GM21360 (cell line): ENCODE measurements around the gene LAMTOR4.
A peak's percentile ranks its signal among the peaks of the same experiment; 100 is the strongest.
"Not testable (repeated sequence)": the region's sequence is repeated elsewhere in the genome, so short reads cannot be mapped to it uniquely, and the experiment has no call there.

Experiments
- ATAC-seq: cut with Tn5 transposase; IDR thresholded peaks from one replicate; pipeline ENCODE4 v1.9.1; 2021; ENCODE audit warnings: mild to moderate bottlenecking, moderate library complexity; ENCODE audit not compliant: unreplicated experiment

Gene LAMTOR4

GRCh38 chr7:100122067-100122466 is 26.7 kb upstream of the LAMTOR4 start:
- no peak for ATAC-seq

GRCh38 chr7:100122568-100122967 is 26.1 kb upstream of the LAMTOR4 start:
- no peak for ATAC-seq

DNA sequence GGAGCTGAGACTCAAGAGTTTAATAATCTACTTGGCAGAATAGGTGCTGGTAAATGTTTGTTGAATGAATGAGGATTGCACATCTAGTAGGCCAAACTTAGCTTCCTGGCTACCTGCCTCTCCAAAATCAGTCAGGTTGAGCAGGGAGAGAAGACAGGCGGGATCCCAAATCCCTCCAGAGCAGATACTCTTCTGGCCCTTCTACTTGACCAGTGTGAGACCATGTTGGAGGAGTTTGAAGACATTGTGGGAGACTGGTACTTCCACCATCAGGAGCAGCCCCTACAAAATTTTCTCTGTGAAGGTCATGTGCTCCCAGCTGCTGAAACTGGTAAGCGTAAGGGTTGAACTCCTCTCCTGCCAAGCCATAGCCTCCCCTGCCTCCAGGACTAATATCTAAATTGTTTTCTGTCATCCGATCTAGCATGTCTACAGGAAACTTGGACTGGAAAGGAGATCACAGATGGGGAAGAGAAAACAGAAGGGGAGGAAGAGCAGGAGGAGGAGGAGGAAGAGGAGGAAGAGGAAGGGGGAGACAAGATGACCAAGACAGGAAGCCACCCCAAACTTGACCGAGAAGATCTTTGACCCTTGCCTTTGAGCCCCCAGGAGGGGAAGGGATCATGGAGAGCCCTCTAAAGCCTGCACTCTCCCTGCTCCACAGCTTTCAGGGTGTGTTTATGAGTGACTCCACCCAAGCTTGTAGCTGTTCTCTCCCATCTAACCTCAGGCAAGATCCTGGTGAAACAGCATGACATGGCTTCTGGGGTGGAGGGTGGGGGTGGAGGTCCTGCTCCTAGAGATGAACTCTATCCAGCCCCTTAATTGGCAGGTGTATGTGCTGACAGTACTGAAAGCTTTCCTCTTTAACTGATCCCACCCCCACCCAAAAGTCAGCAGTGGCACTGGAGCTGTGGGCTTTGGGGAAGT is 24.2 kb upstream of the LAMTOR4 start:
- ATAC-seq, result no peak

DNA sequence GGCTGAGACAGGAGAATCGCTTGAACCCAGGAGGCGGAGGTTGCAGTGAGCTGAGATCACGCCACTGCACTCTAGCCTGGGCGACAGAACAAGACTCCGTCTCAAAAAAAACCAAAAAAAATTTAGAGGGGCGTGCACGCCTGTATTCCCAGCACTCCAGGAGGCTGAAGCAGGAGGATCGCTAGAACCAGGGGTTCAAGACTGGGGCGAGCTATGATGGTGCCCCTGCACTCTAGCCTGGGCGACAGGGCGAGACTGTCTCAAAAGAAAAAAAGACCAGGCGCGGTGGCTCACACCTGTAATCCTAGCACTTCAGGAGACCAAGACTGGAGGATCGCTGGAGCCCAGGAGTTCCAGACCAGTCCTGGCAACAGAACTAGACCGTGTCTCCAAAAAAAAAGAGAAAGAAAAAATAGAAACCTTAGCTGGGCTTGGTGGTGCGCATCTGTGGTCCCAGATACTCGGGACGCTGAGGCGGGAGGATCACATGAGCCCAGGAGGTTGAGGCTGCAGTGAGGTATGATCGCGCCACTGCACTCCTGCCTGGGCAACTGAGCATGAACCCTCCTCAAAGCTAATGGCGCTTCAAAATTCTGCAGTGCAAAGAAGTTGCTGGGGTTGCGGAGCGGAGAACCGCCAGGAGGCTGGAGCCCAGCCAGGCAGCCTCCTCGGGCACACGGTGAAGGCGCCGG is 22.3 kb upstream of the LAMTOR4 start:
- no peak for ATAC-seq

DNA sequence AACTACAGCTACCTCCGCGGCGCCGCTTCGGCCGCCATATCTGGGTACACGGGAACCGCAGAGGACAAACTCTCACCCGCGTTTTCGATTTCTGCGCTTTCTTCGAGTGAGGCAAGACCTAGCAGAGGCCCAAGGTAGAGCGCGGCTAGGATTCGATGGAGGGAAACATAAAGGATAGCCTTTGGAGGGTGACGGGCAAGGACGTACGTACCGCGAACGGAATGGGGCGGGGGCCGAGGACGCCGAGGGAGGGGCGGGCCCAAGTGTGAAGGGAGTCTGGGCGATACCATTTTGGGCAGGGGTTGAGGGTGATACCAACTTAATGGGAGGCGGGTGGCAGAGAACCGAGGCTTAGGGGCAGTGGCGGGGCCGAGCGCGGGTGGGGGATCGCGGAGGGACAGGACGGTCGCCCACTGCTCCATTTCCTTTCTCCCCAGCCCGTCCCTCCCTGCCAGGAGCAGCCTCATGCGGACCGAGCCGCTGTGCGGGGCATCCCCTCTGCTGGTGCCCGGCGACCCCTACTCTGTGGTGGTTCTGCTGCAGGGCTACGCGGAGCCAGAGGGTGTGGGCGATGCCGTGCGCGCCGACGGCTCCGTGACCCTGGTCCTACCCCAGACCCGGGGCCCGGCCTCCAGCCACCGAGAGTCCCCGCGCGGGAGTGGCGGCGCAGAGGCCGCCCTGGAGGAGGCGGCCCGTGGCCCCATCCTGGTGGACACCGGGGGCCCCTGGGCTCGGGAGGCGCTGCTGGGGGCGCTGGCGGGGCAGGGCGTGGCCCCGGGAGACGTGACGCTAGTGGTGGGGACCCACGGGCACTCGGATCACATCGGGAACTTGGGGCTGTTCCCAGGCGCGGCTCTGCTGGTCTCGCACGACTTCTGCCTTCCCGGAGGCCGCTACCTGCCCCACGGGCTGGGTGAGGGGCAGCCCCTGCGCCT is 21.5 kb upstream of the LAMTOR4 start, which contains the start of gene MBLAC1:
TSS of gene MBLAC1 (plus strand) at position 37 of the 935 bp plus-strand sequence. CDS start at position 466, 429 bp downstream.
- ATAC-seq, result no peak

DNA sequence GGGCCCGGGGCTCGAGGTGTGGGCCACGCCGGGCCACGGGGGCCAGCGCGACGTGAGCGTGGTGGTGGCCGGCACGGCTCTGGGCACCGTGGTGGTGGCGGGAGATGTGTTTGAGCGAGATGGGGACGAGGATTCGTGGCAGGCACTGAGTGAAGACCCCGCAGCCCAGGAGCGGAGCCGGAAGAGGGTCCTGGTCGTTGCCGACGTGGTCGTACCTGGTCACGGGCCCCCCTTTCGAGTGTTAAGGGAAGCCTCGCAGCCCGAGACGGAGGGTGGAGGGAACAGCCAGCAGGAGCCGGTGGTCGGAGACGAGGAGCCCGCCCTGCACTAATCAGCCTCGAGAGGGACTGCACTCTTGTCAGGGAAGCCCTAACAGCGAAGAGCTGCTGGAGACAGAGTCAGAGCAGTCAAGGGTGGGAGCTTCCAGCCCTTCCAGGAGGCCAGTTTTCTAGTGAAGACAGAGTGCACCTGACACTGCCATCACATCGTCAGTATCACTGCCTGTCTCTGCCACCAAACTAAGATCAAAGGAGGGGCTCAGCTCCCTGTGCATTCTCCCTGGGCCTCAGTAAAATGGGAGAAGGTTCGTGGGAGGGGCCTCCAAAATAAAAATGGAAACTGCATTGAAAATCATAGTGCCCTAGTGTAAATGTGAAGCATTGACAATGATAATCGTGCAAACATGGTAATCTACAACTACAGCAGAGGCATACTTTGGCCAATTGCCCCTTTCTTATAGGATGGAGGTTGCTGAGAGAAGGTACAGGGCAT is 20.7 kb upstream of the LAMTOR4 start:
- ATAC-seq, result no peak

GRCh38 chr7:100128637-100128963 is 20.1 kb upstream of the LAMTOR4 start:
- no peak for ATAC-seq

GRCh38 chr7:100130220-100130607 is 18.5 kb upstream of the LAMTOR4 start:
- ATAC-seq, result not testable (repeated sequence)

- no peak for ATAC-seq
These were observed 17.9 kb upstream of the LAMTOR4 start for GRCh38 chr7:100130608-100131453.

GRCh38 chr7:100132126-100132525 is 16.6 kb upstream of the LAMTOR4 start:
- no peak for ATAC-seq

- no peak for ATAC-seq
These were observed 16.0 kb upstream of the LAMTOR4 start for GRCh38 chr7:100132697-100133151.

DNA sequence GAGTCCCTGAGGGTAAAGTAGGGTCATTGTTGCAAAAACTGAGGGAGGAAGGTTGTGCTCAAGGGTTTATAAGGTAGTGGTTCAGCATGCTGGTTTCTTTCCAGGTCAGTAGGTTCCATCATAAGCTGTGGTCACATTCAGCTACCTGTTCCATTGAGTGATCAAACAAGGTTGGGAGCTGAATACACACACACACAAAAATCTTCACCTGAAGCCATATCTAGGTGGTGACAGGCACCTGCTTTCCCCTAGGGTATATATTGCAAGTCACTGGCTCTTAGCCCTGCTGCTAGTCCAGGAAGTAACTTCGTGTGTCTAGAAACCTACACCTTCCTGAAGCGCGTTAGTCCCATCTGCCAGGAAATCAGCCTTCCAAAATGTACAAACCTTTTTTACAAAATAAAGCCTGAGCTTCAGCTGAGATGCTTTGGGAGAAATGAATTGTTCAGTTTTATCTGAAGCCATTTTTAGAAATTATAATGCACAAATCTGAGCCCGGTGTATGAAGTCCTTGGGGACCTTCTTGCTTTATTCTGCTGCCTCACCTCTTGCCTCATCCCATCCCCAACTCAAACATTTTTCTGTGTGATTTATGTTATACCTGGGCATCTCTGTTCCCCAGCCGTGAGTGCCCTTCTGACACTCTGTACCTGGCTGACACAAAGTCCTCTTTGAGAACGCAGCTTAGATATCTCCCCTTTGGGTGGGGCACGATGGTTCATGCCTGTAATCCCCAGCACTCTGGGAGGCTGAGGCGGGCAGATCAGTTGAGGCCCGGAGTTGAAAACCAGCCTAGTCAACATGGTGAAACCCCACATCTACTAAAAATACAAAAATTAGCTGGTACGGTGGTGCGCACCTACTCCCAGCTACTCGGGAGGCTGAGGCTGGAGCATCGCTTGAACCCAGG is 10.6 kb upstream of the LAMTOR4 start:
- ATAC-seq, result no peak

- ATAC-seq, result no peak
These were observed 7.2 kb upstream of the LAMTOR4 start for GRCh38 chr7:100141555-100141949.

DNA sequence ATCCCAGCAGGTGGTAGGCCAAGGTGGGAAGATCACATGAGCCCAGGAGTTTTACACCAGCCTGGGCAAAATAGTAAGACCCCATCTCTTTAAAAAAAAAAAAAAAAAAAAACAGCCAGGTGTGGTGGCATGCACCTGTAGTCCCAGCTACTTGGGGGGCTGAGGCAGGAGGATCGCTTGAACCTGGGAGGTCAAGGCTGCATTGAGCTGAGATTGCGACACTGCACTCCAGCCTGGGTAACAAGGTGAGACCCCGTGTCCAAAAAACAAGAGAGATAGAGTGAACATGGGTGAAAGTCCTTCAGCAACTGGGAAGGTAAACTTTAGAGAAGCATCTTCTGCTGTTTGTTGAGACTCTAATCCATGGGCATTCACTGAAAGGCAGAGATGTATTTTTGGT is 6.3 kb upstream of the LAMTOR4 start:
- no peak for ATAC-seq

DNA sequence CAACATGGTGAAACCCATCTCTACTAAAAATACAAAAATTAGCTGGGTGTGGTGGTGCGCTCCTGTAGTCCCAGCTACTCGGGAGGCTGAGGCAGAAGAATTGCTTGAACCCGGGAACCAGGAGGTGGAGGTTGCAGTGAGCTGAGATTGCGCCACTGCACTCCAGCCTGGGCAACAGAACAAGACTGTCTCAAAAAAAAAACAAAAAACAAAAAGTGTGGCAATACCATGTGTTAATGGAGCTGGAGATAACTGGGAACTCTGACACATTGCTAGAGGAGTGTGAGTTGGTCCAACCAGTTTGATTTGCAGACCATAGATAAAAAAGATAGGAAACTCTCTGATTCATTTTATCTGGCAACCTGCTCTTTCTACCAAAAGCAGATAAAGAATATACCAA is 2.4 kb upstream of the LAMTOR4 start:
- ATAC-seq, result not testable (repeated sequence)

GRCh38 chr7:100147278-100147677 is 1.4 kb upstream of the LAMTOR4 start:
- ATAC-seq, result no peak

DNA sequence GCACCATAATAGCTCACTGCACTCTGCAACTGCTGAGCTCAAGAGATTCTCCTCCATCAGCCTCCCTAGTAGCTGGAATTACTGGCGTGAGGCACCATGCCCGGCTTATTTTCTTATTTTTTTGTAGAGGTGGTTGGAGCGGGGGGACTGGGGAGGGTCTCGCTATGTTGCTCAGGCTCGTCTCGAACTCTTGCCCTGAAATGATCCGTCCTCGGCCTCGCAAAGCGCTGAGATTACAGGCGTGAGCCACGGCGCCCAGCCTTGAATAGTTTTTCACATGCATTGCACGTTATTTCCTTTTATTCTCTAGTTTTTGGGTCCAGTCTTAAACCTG is 526 bp upstream of the LAMTOR4 start:
- peak; percentile 1 for ATAC-seq

DNA sequence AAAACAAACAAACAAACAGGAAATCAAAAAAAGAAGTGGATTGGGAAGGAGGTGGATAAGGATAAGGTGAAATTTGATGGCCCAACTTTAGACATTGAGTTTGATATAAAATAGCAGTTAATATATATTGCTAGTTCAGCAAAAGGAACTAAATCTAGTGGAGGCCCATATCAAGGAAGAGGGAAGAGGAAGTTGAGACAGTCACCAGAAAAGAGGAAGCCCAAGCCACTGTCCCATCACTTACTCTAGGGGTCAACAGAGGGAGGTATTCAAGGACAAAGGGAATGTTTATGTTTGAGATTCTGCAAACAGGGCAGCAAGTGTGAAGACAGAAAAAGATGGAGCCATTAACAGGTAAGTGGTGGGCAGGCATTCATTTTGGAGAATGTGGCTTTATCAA is 3.7 kb downstream of the LAMTOR4 start:
- no peak for ATAC-seq
